Type B pancreatic cell (in vitro differentiated cells): ENCODE data around the gene COL6A3. TPM values are rescaled to one million over a fixed set of nuclear protein-coding genes. Genes with fewer than 3 reads are reported as not detected.

ENCODE experiments used
- DNase-seq: peaks from one replicate; pipeline ENCODE4 v3.0.0; 2021; ENCODE audit warnings: mixed read lengths; ENCODE audit not compliant: unreplicated experiment; ENCODE audit errors: extremely low spot score
- H3K27ac Mint-ChIP-seq: 2 replicates; pipeline ENCODE4 v1.8.0; 2021; ENCODE audit warnings: mild to moderate bottlenecking, mixed read lengths
- H3K27me3 Mint-ChIP-seq: 2 replicates; pipeline ENCODE4 v1.8.0; 2021; ENCODE audit warnings: mixed read lengths
- H3K36me3 Mint-ChIP-seq: 2 replicates; pipeline ENCODE4 v1.8.0; 2021; ENCODE audit warnings: mixed read lengths
- H3K4me1 Mint-ChIP-seq: one replicate; pipeline ENCODE4 v1.8.0; 2021; ENCODE audit warnings: mixed read lengths; ENCODE audit not compliant: unreplicated experiment
- H3K4me3 Mint-ChIP-seq: 2 replicates; pipeline ENCODE4 v1.8.0; 2021; ENCODE audit warnings: mild to moderate bottlenecking, mixed read lengths
- H3K9me3 Mint-ChIP-seq: 2 replicates; pipeline ENCODE4 v1.8.0; 2021; ENCODE audit warnings: mixed read lengths
- CTCF ChIP-seq: fragments of 200-600 bp; sonication (generic); conservative IDR thresholded peaks from 2 replicates; pipeline ENCODE4 v1.5.0; 2021; ENCODE audit warnings: antibody characterized with exemption, mild to moderate bottlenecking
- total RNA-seq: library from RNA; stranded (reverse); gene quantifications from 2 replicates; pipeline ENCODE4 v1.2.1, GENCODE V29; 2021; ENCODE audit warnings: low replicate concordance

COL6A3 gene
- total RNA-seq, 1 donor from 2014 or later = 157 TPM

- TF ChIP-seq CTCF = no peak
- Mint-ChIP-seq H3K36me3 (no peaks in the 10 kb centered on the region), H3K4me3 (no peak overlapping the region), H3K4me1 (peaks cover 32% of the 10 kb centered on the region), H3K27ac (no peak overlapping the region), H3K9me3 (peaks cover 5% of the 10 kb centered on the region), H3K27me3 (peaks cover 37% of the 10 kb centered on the region)
- no peak for DNase-seq
Measured at GRCh38 chr2:237404413-237404812, 9.6 kb downstream of the COL6A3 start.

- Mint-ChIP-seq H3K4me1 (peaks cover 30% of the 10 kb centered on the region), H3K27me3 (peaks cover 43% of the 10 kb centered on the region), H3K36me3 (no peaks in the 10 kb centered on the region), H3K9me3 (peaks cover 5% of the 10 kb centered on the region), H3K27ac (no peak overlapping the region), H3K4me3 (peak overlapping the region; percentile 35)
- TF ChIP-seq CTCF = no peak
- no peak for DNase-seq
Measured at GRCh38 chr2:237403024-237403882, 10.7 kb downstream of the COL6A3 start.

GRCh38 chr2:237400199-237400598, 13.8 kb downstream of the COL6A3 start:
- peaks cover 5% of the 10 kb centered on the region for H3K9me3 Mint-ChIP-seq
- H3K4me1 Mint-ChIP-seq = peaks cover 22% of the 10 kb centered on the region
- DNase-seq = no peak
- H3K27ac Mint-ChIP-seq = no peak overlapping the region
- no peak for TF ChIP-seq CTCF
- H3K27me3 Mint-ChIP-seq = peaks cover 61% of the 10 kb centered on the region
- H3K4me3 Mint-ChIP-seq = no peak overlapping the region
- peaks cover 4% of the 10 kb centered on the region for H3K36me3 Mint-ChIP-seq

- no peak for DNase-seq
- H3K9me3 Mint-ChIP-seq = peaks cover 10% of the 10 kb centered on the region
- peaks cover 4% of the 10 kb centered on the region for H3K36me3 Mint-ChIP-seq
- H3K4me3 Mint-ChIP-seq = no peak overlapping the region
- H3K4me1 Mint-ChIP-seq = peaks cover 10% of the 10 kb centered on the region
- TF ChIP-seq CTCF = no peak
- peaks cover 59% of the 10 kb centered on the region for H3K27me3 Mint-ChIP-seq
- no peak overlapping the region for H3K27ac Mint-ChIP-seq
Measured at GRCh38 chr2:237397072-237397471, 16.9 kb downstream of the COL6A3 start.

GRCh38 chr2:237393523-237393922, 20.4 kb downstream of the COL6A3 start:
- Mint-ChIP-seq H3K4me1 (peaks cover 5% of the 10 kb centered on the region), H3K27me3 (peaks cover 54% of the 10 kb centered on the region), H3K4me3 (no peak overlapping the region), H3K9me3 (peaks cover 10% of the 10 kb centered on the region), H3K27ac (no peak overlapping the region), H3K36me3 (peaks cover 4% of the 10 kb centered on the region)
- no peak for DNase-seq
- no peak for TF ChIP-seq CTCF
